ENCODE data around the gene RIN3. TPM values are rescaled to one million over a fixed set of nuclear protein-coding genes. Genes with fewer than 3 reads are reported as not detected.

Gene RIN3
- total and polyA plus RNA-seq, 2 donors (not counting 3 experiments of a cell fraction or from before 2014, with no cell fraction given): 5.1 to 20.8 TPM

GRCh38 chr14:92696366-92696765 is 182.8 kb downstream of the RIN3 start:
- dilution Hi-C loops (cut with MboI; ENCODE audit: extremely low pct_ligation_motif_present, low sequenced_read_pairs): loop anchor here (25.0 kb wide), 1 partner anchor 334 kb away; no protein-coding TSS in a partner anchor

More at GRCh38 chr14:92696366-92696765, 182.8 kb downstream of the RIN3 start:
- CTCF ChIA-PET: no interaction called here
- intact Hi-C loops (cut with micrococcal nuclease): no loop called here
- H3K27ac ChIP-seq (ENCODE audit: insufficient read depth, low read depth, low read length): no peak overlapping the region
- DNase-seq (ENCODE audit: low read depth, low spot score): no peak
- TF ChIP-seq CTCF (IDR thresholded peaks at IDR 0.05; ENCODE audit: extremely low read depth in 1 of 2, insufficient read depth in 1 of 2, low read depth in 1 of 2, low read length in 2 of 2) (no peak), MYC (IDR thresholded peaks at IDR 0.05; ENCODE audit: low read depth, low read length) (no peak), POLR2A (IDR thresholded peaks at IDR 0.05; ENCODE audit: low read depth, low read length) (no peak), EZH2 (IDR thresholded peaks at IDR 0.05; ENCODE audit: borderline replicate concordance, low read depth, low read length, severe bottlenecking) (no peak), JUN (IDR thresholded peaks at IDR 0.05; ENCODE audit: borderline replicate concordance, insufficient read depth, insufficient read length, low read depth) (no peak), FOS (IDR thresholded peaks at IDR 0.05; ENCODE audit: borderline replicate concordance, insufficient read depth, low read length) (no peak), GATA2 (IDR thresholded peaks at IDR 0.05; ENCODE audit: insufficient read depth, insufficient read length, low read depth, low read length) (no peak), POLR2AphosphoS5 (IDR thresholded peaks at IDR 0.05; ENCODE audit: insufficient read depth, low read depth, low read length) (no peak), MAX (IDR thresholded peaks at IDR 0.05; ENCODE audit: insufficient read depth, insufficient read length) (no peak)
- no peak overlapping the region for H3K9ac ChIP-seq (replicated peaks; ENCODE audit: extremely low read depth, insufficient read depth, low read length)
- H3K9me3 ChIP-seq (replicated peaks; ENCODE audit: control insufficient read depth, insufficient read depth, low read length): no peaks in the 10 kb centered on the region
- BruUV-seq (replicated peaks): no TSS peak
- H2AFZ ChIP-seq (ENCODE audit: low read depth, low read length): no peak overlapping the region
- FAIRE-seq: no peak
- H3K9me1 ChIP-seq (replicated peaks; ENCODE audit: control insufficient read depth, extremely low read depth, insufficient read depth, low read length): no peaks in the 10 kb centered on the region
- H3K4me3 ChIP-seq (replicated peaks in 1 of 3; ENCODE audit: insufficient read depth in 1 of 3, low read depth in 1 of 3, low read length in 3 of 3): no peak overlapping the region
- H3K4me2 ChIP-seq (ENCODE audit: insufficient read depth, low read length): no peak overlapping the region
- POLR2A ChIA-PET: no interaction called here
- peaks cover 3% of the 10 kb centered on the region for H3K4me1 ChIP-seq (ENCODE audit: control insufficient read depth, extremely low read depth, insufficient read depth, low read length)
- H3K79me2 ChIP-seq (ENCODE audit: control insufficient read depth, insufficient read depth, low read length): no peaks in the 10 kb centered on the region
- H4K20me1 ChIP-seq (replicated peaks; ENCODE audit: control insufficient read depth, extremely low read depth, insufficient read depth, low read length): no peaks in the 10 kb centered on the region
- H3K27me3 ChIP-seq (ENCODE audit: control insufficient read depth in 2 of 2, insufficient read depth in 2 of 2, low read length in 2 of 2): peaks cover 3 to 4% of the 10 kb centered on the region in 2 experiments
- H3K36me3 ChIP-seq (ENCODE audit: control insufficient read depth in 2 of 2, extremely low read depth in 1 of 2, insufficient read depth in 2 of 2, low read length in 2 of 2): no peaks in the 10 kb centered on the region
